ENCODE measurements around the gene WDR90.

Gene WDR90

DNA sequence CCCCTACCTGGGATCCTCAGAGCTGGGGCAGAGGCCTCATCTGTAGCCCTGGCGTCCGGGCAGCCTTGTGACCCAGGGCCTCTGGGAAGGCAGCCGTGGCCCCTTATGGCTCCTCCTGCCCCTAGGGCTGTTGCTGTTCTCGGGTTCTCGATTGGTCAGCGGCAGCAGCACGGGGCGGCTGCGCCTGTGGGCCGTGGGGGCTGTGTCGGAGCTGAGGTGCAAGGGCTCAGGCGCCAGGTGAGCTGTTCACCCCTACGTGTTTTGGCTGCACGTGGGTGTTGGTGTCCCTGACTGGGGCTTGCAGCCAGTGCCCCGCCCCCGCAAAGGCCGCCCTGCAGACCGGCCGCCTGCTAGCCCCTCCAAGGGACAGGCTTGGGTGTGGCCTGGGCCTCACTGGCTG is 12.9 kb downstream of the WDR90 start:
- no peak for DNase-seq

DNA sequence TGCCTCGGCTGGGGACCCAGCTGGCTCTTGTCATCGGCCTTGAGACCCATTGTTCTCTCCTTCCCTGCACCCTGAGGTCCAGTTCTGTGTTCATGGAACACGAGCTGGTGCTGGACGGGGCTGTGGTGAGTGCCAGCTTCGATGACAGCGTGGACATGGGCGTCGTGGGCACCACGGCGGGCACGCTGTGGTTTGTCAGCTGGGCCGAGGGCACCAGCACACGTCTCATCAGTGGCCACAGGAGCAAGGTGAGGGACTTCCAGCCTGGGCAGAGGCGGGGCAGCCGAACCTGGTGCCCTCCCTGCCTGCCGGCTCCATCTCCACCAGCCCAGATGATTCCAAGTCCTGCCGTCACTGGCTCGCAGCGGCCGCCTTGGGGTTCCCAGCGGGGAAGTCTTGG is 13.4 kb downstream of the WDR90 start:
- DNase-seq: no peak

DNA sequence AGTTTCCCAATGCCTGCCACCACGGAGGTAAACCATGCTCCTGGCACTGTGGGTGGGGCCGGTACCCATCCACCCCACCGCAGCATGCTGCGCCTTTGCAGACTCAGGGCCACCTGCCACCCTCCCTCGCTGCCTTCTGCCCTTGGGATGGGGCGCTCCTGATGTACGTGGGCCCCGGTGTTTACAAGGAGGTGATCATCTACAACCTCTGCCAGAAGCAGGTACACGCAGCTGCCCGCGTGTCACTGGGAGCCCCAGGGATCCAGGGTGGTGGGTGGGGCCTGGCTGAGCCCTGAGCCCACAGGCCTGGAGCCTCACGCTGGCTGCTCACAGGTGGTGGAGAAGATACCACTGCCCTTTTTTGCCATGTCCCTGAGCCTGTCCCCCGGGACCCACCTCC is 17.4 kb downstream of the WDR90 start:
- no peak for DNase-seq

DNA sequence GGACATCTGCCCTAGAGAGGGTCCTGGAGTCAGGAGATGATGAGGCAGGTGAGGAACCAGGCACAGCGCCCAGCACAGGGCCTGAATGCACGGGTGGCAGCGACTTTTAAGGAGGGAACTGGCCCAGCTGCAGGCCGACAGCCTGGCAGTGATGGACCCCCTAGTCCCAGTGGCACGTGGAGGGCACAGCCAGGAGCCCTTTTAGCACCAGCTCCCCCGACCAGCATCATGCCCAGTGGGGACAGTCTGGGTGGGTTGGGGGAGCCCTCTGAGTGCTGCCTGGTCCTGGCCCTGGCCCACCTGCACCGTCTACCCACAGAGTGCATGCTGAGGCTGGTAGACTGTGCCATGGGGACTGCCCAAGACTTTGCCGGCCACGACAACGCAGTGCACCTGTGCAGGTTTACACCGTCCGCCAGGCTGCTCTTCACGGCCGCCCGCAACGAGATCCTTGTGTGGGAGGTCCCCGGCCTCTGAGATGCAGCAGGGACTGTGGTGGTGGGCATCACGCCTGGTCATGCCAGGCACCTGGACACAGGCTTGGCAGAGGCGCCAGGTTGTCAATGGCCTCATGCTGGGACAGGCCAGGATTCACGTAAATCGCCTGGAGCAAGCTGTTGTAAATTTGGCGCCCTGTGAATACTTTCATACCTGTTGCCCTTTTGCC is 18.1 kb downstream of the WDR90 start:
- DNase-seq: no peak

DNA sequence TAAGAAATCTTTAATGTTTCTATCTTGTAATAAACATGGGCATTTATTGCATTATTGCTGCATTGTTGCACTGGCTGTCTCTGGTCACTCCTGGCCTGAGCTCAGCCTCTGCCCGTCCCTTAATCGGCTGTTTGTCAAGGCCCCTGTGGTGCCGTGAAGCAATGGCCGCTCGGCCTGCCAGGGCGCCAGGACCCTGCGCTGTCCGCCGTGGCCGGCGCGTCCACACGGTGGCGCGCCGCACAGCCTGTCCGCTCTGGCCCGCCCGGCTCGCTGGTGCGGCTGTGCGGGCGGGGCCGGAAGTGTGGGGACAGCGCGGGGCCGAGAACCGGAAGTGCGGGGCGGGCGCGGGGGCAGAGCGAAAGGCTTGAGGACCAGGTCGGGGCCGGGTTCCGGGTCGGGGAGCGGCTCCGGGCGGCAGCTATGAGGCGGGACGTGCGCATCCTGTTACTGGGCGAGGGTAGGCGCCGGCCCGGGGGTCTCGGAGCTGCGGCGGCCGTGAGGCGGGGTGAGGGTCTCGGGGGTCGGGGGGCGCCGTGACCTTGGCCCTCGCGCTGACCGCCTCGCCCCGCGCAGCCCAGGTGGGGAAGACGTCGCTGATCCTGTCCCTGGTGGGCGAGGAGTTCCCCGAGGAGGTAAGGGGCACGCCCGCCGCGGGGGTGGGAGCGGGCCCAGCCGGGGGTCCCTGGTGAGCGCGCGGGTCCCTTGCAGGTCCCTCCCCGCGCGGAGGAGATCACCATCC is 18.8 kb downstream of the WDR90 start, which contains the start of gene RHOT2:
Gene RHOT2 (plus strand): TSS at position 353 of the 739 bp plus-strand sequence. CDS start 68 bp downstream, at position 421.
- peak; percentile 70 for DNase-seq

DNA sequence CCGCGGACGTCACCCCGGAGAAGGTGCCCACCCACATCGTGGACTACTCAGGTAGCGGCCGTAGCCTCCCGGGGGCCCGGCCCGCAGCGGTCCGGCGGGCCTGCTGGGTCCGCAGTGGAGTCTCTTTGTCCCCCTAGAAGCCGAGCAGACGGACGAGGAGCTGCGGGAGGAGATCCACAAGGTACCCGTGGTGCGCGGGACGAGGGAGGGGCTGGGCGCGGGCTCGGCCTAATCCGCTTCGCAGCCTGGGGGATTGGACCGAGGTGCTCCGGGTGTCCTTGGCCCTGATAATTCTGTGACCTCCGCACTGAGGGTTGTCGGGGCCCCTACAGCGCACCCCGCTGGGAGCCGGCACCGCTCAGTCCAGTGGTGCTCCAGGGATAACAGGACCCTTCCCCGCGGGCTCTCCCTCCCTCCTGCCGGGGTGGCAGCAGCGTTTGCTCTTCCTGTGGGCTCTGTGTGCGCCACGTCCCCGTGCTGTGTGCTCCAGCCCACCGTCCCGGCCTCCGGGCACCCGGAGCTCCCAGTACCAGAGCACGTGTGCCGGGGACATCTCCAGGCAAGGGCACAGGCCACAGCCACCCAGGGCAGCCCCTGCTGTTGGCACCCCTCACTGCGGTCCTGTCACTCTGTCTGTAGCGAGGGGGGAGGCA is 19.5 kb downstream of the WDR90 start:
- no peak for DNase-seq

DNA sequence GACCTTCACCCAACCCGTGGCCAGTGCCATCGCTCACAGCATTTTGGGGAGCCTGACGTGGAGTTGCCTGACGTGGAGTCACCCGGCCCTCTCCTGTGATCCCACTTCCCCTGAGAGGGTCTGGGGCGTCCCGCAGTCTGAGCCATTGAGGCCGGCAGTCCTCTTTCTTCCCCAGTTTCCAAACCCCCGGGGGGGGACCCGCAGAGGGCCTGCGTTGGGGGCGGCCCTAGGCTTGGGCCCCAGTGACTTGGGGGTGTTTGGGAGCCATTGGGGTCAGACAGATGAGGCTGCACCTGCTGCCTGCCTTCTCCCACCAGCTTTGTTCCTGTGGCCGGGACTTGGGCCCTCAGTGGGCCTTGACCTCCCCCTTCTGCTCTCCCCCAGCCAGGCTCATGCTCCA is 20.5 kb downstream of the WDR90 start:
- no peak for DNase-seq

DNA sequence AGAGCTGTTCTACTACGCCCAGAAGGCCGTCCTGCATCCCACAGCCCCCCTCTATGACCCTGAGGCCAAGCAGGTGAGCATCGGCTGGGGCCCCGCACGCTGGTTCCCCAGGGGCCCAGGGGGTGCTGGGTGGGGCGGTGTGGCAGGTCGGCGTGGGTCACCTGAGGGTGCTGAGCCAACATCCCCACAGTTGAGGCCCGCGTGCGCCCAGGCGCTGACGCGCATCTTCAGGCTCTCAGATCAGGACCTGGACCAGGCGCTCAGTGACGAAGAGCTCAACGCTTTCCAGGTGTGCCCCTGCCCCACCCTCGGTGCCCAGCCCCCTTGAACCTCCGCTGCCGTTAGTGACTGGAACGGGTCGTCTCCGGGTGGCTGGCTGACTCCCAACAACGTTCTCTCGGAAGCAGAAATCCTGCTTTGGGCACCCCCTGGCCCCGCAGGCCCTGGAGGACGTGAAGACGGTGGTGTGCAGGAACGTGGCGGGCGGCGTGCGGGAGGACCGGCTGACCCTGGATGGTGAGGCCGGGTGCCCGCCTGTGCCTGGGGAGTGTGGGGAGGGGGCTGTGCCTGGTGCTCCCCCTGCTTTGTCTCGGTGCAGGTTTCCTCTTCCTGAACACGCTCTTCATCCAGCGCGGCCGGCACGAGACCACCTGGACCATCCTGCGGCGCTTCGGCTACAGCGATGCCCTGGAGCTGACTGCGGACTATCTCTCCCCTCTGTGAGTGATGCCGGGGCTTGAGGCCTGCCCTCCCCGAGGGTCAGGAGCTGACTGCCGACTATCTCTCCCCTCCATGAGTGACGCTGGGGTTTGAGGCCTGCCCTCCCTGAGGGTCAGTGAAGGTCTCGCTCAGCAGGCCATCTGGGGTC is 21.6 kb downstream of the WDR90 start:
- DNase-seq: no peak

DNA sequence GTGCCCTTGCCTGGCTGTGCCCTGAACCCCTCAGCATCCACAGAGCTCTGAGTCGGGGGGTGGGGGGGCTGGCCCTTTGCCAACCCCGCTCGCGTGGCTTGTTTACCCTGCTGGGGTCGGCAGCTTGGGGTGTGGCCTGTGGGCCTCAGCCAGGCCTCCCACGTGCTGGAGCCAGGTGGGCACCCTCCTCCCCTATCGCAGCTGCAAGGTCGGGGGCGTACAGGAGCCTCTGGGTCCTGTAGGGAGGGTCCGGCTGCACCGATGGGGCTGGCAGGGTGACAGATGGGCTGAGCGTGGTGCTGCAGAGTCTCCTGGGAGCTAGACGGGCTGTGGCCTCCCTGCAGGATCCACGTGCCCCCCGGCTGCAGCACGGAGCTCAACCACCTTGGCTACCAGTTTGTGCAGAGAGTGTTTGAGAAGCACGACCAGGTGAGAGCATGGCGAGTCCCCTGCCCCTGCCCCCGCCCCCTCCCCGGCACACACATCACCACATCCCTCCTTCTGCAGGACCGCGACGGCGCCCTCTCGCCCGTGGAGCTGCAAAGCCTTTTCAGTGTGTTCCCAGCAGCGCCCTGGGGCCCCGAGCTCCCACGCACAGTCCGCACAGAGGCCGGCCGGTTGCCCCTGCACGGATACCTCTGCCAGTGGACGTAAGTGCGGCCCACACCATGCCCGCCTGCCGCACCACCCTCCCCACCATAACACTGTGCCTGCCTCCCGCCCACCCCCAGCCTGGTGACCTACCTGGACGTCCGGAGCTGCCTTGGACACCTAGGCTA is 22.4 kb downstream of the WDR90 start:
- no peak for DNase-seq

DNA sequence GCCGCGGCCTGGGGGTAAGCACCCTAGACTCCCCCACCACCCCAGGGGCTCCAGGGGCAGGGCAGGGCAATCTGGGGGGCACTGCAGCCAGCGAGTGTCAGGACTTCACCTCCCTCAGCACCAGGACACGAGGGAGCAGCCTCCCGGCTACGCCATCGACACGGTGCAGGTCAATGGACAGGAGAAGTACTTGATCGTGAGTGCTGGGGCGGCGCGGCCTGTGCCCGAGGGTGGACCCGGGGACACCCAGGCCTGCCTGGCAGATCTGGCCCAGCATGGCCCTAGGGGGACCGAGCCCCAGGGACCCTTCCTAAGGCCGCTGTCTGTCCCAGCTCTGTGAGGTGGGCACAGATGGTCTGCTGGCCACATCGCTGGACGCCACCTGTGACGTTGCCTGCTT is 23.2 kb downstream of the WDR90 start:
- DNase-seq: no peak

DNA sequence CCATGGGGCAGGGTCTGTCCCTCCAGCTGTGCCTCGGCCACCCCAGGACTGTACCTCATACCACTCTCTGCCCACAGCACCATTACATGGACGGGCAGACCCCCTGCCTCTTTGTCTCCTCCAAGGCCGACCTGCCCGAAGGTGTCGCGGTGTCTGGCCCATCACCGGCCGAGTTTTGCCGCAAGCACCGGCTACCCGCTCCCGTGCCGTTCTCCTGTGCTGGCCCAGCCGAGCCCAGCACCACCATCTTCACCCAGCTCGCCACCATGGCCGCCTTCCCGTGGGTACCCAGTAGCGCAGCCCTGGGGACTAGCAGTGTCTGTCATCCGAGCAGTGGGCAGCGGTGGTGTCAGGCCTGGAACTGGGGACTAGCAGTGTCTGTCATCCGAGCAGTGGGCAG is 23.7 kb downstream of the WDR90 start:
- DNase-seq: no peak

DNA sequence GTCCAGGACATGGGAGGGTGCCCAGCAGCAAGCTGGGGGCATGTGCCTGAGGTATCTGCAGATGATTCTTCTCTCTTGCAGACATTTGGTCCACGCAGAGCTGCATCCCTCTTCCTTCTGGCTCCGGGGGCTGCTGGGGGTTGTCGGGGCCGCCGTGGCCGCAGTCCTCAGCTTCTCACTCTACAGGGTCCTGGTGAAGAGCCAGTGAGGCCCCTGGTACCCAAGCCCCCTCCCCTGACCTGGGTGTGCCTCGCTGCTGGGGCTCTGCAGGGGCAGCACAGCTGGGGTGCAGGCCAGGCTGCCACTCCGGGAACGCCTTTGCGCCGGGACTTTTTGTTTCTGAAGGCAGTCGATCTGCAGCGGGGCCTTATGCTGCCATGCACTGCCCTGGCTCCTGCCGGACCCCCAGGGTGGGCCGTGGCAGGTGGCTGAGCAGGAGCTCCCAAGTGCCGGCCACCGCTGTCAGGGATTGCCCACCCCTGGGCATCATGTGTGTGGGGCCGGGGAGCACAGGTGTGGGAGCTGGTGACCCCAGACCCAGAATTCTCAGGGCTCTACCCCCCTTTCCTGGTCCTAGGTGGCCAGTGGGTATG is 24.3 kb downstream of the WDR90 start:
- DNase-seq: no peak

DNA sequence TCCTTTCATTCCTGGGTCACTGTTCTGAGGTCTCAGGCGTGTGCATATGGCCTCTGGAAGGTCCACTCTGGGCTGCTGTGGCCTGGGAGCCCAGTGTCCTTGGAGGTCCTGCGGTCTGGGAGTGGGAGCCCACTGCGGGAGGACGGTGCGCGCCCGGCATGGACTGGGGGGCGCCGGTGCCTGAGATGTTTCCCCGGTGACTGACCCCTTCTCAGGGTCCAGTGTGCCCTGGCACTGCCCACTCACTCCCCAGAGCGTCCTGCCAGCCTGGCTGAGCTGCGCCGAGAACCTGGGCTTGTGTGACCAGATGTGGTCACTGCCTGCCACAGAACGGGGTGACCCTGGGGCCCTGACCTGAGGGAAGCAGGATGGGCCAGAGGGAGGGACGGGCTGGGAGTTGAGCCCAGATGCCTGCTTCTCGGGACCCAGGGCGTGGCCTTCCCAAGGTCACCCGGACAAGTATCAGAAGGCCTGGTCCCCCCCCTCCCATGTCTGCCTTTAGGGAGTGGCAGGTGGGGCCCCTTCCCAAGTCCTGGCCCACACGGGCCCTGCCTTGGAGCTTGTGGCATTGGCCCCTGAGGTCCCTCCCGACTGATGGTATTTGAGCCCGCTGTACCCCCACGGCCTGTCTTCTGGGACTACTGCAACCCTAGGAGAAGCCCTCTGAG is 25.2 kb downstream of the WDR90 start:
- no peak for DNase-seq

DNA sequence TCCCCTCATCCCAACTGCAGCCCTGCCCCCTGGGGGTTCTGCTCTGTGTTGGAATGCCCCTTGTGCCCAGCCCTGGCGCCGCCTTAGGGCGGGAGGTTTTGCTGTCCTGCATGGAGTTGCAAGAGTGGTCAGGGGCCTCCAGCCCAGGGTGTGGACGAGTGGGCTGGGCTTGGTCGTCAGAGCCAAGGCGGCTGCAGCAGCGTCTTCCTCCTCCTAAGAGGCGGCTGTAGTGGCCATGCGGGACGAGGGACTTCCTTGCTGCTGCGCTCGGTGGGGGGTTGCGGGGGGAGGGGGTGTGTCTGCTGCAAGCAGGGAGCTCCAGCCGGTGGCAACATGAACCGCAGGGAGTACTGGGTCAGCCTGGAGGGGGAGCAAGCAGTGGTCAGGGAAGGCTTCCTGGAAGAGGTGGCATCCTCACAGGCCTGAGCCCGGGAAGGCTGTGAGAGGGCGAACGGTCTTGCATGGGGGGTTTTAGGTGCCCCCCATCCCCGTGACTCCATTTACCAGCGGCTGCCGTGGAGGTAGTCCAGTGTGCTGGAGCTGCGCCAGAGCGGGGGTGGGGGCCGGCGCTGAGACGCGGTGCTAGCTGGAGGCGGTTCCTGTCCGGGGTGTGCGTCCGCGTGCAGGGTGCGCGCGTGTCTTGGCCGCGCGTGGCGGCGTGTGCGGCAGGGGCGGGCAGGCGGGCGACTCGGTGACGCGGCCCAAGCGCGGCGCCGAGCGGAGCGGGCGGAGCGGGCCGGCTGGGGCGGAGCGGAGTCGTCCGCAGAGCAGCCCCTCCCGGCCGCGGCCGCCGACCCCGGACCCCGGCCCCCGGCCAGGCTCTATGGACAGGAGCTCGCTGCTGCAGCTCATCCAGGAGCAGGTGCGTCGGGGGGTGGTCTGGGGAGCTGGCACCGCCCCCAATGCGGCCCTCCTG is 26.1 kb downstream of the WDR90 start, which contains the start of gene RHBDL1:
Gene RHBDL1 (plus strand): TSS at position 704 of the 916 bp plus-strand sequence. CDS start 120 bp downstream, at position 824.
- no peak for DNase-seq

DNA sequence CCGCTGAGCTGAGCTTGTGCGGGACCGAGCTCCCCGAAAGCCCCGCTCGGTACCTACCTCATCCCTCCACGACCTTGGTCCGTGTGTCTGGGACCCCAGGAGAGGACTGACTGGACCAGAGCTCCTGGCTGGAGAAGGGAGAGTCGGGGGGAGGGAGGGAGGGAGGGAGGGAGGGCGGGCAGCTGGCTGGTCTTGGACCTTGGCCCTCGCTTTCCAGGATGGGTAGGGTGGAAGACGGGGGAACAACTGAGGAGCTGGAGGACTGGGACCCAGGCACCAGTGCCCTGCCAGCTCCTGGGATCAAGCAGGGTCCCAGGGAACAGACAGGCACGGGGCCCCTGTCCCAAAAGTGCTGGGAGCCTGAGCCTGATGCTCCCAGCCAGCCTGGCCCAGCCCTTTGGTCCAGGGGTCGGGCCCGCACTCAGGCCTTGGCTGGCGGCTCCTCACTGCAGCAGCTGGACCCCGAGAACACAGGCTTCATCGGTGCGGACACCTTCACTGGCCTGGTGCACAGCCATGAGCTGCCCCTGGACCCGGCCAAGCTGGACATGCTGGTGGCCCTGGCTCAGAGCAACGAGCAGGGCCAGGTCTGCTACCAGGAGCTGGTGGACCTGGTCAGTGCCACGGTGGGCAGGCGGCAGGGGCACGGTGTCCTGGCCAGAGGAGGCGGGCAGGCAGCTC is 26.9 kb downstream of the WDR90 start:
- DNase-seq: no peak

DNA sequence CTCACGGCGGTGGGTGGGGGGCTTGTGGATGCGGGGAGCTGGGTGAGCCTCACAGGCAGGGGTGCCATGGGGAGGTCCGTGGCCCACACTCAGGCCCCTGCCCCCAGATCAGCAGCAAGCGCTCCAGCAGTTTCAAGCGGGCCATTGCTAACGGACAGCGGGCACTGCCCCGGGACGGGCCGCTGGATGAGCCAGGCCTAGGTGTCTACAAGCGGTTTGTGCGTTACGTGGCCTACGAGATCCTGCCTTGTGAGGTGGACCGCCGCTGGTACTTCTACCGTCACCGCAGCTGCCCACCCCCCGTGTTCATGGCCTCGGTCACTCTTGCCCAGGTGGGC is 27.4 kb downstream of the WDR90 start:
- no peak for DNase-seq

DNA sequence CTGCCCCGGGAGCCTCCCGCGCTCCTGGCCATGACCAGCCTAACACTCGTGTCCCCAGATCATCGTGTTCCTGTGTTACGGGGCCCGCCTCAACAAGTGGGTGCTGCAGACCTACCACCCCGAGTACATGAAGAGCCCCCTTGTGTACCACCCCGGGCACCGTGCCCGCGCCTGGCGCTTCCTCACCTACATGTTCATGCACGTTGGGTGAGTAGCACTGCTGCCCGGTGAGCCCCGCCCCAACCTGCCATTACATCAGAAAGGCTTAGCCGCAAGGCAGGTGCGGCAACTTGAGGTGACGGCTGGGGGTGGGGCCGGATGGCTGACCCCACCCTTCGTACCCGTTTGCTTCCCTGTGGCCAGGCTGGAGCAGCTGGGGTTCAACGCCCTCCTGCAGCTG is 27.7 kb downstream of the WDR90 start:
- DNase-seq: no peak

DNA sequence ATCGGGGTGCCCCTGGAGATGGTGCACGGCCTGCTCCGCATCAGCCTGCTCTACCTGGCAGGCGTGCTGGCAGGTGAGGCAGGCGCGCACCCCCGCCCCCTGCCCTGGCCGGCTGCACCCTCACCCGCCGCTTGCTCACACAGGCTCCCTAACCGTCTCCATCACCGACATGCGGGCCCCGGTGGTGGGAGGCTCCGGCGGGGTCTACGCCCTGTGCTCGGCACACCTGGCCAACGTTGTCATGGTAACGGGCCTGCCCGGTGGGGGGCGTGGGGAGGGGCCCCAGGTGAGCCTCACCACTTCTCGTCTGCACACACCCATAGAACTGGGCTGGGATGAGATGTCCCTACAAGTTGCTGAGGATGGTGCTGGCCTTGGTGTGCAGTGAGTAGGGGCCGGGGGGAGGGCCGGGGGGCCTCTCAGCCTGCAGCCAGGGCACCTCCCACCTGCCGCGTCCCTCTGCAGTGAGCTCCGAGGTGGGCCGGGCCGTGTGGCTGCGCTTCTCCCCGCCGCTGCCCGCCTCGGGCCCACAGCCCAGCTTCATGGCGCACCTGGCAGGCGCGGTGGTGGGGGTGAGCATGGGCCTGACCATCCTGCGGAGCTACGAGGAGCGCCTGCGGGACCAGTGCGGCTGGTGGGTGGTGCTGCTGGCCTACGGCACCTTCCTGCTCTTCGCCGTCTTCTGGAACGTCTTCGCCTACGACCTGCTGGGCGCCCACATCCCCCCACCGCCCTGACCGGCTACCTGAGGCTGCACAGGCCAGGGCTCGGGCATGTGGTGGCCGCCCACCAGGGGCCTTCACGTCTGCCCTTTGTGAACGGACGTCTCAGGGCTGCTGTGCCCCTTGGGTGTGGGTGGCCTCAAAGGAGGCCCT is 28.4 kb downstream of the WDR90 start:
- DNase-seq: no peak
